ENCODE results near the gene CALML3.

Gene CALML3

DNA sequence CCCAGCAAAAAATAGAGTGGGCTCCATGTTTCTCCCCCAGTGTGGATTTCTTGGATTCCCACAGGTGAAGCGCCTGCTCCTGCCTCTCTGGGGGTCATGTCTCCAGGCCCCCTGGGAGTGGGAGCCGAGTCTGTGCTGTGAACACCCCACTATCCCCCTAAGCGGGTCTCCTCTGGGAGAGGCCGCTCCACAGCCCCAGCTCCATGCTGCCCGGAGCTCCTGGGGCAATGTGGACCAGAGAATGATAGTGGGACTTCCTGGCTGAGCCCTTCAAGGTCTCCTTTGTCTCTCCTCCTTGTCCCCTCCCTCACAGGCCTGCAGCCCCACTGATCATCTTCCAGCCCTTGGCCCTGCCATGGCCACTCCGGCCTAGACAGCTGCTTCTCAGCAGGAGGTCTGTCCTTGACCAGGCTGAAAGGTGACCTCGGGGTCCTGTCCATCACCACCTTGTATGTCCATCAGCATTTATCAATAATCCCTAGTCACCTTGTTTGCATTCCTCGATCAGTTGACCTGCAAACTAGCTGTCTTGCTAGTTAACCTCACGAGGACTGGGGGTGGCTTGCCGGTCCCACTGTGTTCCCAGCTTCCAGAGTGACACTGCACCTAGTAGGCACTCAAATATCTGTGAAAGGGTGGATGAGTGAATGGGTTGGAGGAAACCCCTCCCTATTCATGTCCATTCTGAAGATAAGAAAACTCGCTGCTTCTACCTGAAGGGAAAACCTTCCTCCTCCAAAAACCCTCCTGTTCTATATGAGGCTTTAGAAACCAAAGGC lies 776 bp upstream of the CALML3 start:
- H3K4me1 Mint-ChIP-seq (ENCODE audit: low read depth) = no peaks in the 10 kb centered on the region
- H3K9me3 Mint-ChIP-seq = no peaks in the 10 kb centered on the region
- H3K36me3 Mint-ChIP-seq (ENCODE audit: low read depth) = no peaks in the 10 kb centered on the region
- no peak overlapping the region for H3K27ac Mint-ChIP-seq
- H3K27me3 Mint-ChIP-seq = no peaks in the 10 kb centered on the region
- no peak overlapping the region for H3K4me3 Mint-ChIP-seq

- H3K27ac Mint-ChIP-seq = no peak overlapping the region
- no peaks in the 10 kb centered on the region for H3K27me3 Mint-ChIP-seq
- H3K4me1 Mint-ChIP-seq (ENCODE audit: low read depth) = no peaks in the 10 kb centered on the region
- H3K4me3 Mint-ChIP-seq = no peak overlapping the region
- no peaks in the 10 kb centered on the region for H3K36me3 Mint-ChIP-seq (ENCODE audit: low read depth)
- no peaks in the 10 kb centered on the region for H3K9me3 Mint-ChIP-seq
Observed at GRCh38 chr10:5525561-5526341, 990 bp downstream of the CALML3 start.

- H3K27me3 Mint-ChIP-seq = no peaks in the 10 kb centered on the region
- no peak overlapping the region for H3K4me3 Mint-ChIP-seq
- no peaks in the 10 kb centered on the region for H3K36me3 Mint-ChIP-seq (ENCODE audit: low read depth)
- H3K9me3 Mint-ChIP-seq = no peaks in the 10 kb centered on the region
- no peaks in the 10 kb centered on the region for H3K4me1 Mint-ChIP-seq (ENCODE audit: low read depth)
- no peak overlapping the region for H3K27ac Mint-ChIP-seq
Observed at GRCh38 chr10:5526691-5527331, 2.0 kb downstream of the CALML3 start.

DNA sequence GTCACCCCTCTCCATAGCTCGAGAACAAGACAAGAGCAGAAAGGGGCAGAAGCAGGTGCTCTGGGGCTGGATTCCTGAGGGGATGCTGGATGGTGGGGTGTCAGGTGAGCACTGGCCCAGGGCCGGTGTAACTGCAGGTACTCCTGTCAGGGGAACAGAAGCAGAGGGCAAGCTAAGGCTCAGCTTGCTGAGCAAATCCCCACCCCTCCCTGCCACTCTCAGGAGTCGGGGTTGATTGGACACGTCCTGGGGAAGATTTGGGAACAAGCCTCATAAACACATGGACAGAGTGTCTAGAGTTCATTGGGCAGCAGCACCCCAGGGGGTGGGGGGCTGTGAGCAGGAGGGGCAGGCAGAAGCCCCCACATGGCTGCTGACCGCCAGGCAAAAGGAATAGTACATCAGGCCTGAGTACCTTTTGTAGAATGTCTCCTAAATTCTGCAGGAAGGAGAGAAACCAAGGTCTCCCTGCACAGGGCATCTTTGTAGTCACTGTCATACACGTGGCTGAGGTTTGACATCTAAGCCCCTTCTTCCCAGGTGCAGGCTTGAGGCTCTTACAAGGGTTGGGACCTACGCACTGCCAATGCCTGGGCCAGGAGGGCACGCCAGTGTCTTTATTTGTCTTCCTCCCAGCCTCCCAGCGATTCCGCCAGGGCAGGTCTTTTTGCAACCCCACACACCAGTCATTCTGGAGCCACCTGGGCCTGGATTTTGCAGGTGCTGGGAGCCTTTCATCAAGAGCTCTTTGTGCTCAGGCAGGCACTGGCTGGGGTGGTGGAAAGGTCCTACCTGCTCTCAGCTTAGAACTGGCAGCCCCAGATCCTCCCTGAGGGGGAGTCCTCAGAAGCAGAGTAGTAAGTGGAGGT lies 2.8 kb downstream of the CALML3 start:
- Mint-ChIP-seq H3K36me3 (ENCODE audit: low read depth) (no peaks in the 10 kb centered on the region), H3K27ac (no peak overlapping the region), H3K4me3 (no peak overlapping the region), H3K9me3 (no peaks in the 10 kb centered on the region), H3K27me3 (no peaks in the 10 kb centered on the region), H3K4me1 (ENCODE audit: low read depth) (no peaks in the 10 kb centered on the region)

- H3K36me3 Mint-ChIP-seq (ENCODE audit: low read depth) = no peaks in the 10 kb centered on the region
- no peaks in the 10 kb centered on the region for H3K27me3 Mint-ChIP-seq
- no peaks in the 10 kb centered on the region for H3K4me1 Mint-ChIP-seq (ENCODE audit: low read depth)
- no peaks in the 10 kb centered on the region for H3K9me3 Mint-ChIP-seq
- no peak overlapping the region for H3K4me3 Mint-ChIP-seq
- no peak overlapping the region for H3K27ac Mint-ChIP-seq
Observed at GRCh38 chr10:5528989-5529701, 4.4 kb downstream of the CALML3 start.

DNA sequence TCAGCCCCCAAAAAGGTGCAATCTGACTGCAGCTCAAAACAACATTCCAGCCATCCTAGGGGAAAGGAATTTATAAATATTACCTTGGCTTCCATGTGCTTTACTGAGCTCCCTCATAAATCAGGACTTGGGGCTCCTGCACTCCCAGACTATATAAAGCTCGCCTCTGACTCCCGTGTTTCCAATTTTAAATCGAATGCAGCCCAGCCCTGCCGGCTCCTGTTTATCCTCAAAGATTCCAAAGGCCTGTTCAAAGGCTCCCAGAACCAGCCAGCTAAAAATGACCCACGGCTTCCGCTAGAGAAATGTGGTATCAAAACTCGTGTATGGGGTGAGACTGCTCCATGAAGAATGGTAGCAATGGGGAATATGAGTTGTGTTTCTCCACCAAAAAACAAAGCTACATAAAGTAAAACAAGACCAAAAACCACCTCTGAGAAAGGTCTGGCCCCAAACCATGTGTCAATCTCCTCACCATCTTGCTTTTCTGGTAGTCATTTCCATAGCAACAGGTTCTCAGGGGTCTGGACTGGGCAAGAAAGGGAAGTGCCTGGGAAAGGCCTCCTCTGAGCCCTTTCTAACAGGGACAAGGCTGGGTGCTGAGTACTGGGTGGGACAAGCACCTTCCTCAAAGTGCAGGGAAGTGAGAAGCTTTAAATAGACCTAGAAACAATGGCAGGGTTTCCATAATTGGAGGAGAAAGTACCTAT lies 5.1 kb downstream of the CALML3 start:
- Mint-ChIP-seq H3K9me3 (no peaks in the 10 kb centered on the region), H3K27me3 (no peaks in the 10 kb centered on the region), H3K4me1 (ENCODE audit: low read depth) (no peaks in the 10 kb centered on the region), H3K4me3 (no peak overlapping the region), H3K36me3 (ENCODE audit: low read depth) (no peaks in the 10 kb centered on the region), H3K27ac (no peak overlapping the region)

DNA sequence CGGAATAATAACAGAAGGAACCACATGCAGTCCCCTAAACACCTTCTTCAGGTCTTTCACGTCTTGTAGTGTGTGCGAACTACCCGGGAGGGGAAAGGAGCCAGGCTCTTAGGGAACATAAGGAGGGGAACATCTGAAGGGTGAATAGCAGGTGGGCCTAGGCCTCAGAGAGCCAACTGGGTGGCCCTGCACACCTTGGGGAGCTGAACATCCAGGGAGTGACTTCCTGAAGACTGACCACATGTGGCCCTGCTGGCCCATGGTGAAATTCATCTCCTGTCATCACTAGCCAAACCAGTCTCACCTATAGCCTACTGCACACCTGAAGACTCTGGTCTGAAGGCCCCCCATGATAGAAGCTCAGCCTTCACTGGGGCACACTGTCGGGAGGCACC lies 5.6 kb downstream of the CALML3 start:
- Mint-ChIP-seq H3K36me3 (ENCODE audit: low read depth) (no peaks in the 10 kb centered on the region), H3K27ac (no peak overlapping the region), H3K27me3 (no peaks in the 10 kb centered on the region), H3K4me3 (no peak overlapping the region), H3K4me1 (ENCODE audit: low read depth) (no peaks in the 10 kb centered on the region), H3K9me3 (no peaks in the 10 kb centered on the region)

DNA sequence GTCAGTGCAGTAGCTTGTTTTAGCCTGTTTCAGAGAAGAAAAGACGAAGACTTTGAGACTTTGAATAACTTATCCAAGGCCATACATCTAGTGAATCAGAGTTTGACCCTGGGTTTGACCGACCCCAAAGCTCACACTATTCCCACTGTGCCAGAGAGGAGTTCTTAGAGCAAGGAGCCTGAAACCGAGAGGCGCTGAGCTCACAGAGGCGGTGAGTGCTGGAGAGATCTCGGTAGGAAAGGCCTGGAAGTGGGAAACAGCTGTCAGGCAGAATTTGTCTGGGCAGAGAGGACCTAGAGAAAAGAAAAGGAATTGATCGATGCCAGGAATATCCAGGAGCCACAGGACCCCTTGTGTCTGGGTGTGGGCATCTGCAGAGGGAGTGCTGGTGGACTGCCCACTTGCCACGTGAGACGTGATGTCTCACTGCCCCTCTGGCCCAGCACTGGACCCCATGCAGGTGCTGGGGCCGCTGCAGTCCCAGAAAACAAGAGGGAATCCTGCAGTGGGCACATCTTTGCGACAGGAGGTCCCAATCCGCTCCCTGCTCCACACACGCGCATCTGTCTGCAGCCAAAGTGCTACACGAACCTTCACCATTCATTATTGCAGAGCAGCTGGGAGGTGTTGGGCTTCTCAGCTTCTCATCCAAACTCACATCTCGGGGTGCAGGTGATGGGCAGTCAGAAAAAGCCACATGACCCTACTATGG lies 6.2 kb downstream of the CALML3 start:
- no peak overlapping the region for H3K27ac Mint-ChIP-seq
- no peaks in the 10 kb centered on the region for H3K36me3 Mint-ChIP-seq (ENCODE audit: low read depth)
- H3K4me1 Mint-ChIP-seq (ENCODE audit: low read depth) = no peaks in the 10 kb centered on the region
- H3K9me3 Mint-ChIP-seq = no peaks in the 10 kb centered on the region
- H3K4me3 Mint-ChIP-seq = no peak overlapping the region
- H3K27me3 Mint-ChIP-seq = no peaks in the 10 kb centered on the region

DNA sequence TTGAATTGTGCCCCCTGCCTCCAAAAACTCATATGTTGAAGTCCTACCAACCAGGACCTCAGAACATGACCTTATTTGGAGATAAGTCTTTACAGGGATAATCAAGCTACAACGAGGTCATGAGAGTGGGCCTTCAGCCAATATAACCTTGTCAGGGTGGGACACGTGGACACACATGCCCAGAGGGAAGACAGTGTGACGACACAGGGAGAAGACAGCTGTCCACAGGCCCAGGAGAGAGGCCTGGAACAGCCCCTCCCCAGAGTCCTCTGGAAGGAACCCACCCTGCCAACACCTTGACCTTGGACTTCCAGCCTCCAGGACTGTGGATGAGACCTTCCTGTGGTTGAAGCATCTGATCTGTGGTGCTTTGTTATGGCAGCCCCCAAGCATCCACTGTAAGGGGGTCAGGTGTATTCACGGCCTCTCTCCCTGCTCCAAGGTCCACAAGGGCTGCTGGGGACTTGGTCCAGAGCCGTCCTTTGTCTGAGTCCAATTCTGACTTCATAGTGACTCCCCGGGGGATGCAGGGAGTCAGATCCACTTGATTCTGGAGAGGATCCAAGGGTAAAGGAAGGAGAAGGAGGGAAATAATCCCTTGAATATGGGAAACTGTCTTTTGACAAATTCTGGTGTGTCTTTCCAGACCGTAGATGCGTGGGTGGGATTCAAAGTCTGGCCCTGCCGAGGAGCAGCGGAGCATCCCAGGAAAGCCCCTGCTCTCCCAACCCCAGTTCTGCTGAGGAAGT lies 7.0 kb downstream of the CALML3 start:
- H3K36me3 Mint-ChIP-seq (ENCODE audit: low read depth) = no peaks in the 10 kb centered on the region
- H3K27me3 Mint-ChIP-seq = no peaks in the 10 kb centered on the region
- H3K27ac Mint-ChIP-seq = no peak overlapping the region
- H3K4me1 Mint-ChIP-seq (ENCODE audit: low read depth) = no peaks in the 10 kb centered on the region
- no peak overlapping the region for H3K4me3 Mint-ChIP-seq
- H3K9me3 Mint-ChIP-seq = no peaks in the 10 kb centered on the region

GRCh38 chr10:5532307-5532605 lies 7.5 kb downstream of the CALML3 start:
- Mint-ChIP-seq H3K4me3 (no peak overlapping the region), H3K27ac (no peak overlapping the region), H3K9me3 (no peaks in the 10 kb centered on the region), H3K36me3 (ENCODE audit: low read depth) (no peaks in the 10 kb centered on the region), H3K27me3 (no peaks in the 10 kb centered on the region), H3K4me1 (ENCODE audit: low read depth) (no peaks in the 10 kb centered on the region)

DNA sequence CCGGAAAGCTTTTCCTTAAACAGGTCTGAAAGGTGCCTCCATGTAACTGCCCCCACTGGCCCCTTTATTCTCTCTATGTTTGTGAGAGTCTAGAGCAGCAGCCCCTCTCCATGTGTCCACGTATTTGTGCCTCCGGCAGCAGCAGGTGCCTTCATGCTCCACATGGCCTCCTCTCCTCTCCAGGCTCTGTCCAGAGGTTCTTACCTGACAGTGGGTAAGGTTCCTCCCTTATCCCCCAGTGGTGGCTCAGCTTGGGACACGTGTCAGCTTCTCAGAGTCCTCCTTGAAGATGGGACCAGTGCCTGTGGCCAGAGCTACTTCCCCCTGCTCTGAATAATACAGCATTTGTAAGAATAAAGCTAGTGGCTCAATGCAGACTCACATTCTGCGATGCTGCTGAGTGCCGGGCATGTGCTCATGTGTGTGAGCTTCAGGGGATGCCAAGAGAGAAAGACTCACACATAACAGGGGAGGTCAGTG lies 7.9 kb downstream of the CALML3 start:
- Mint-ChIP-seq H3K4me3 (no peak overlapping the region), H3K27me3 (no peaks in the 10 kb centered on the region), H3K4me1 (ENCODE audit: low read depth) (no peaks in the 10 kb centered on the region), H3K27ac (no peak overlapping the region), H3K9me3 (no peaks in the 10 kb centered on the region), H3K36me3 (ENCODE audit: low read depth) (no peaks in the 10 kb centered on the region)

- Mint-ChIP-seq H3K4me3 (no peak overlapping the region), H3K4me1 (ENCODE audit: low read depth) (no peaks in the 10 kb centered on the region), H3K27ac (no peak overlapping the region), H3K9me3 (no peaks in the 10 kb centered on the region), H3K27me3 (no peaks in the 10 kb centered on the region), H3K36me3 (ENCODE audit: low read depth) (no peaks in the 10 kb centered on the region)
Observed at GRCh38 chr10:5533098-5533731, 8.5 kb downstream of the CALML3 start.
